Stimulated activated naive CD8-positive, alpha-beta T cell treated with anti-CD3 and anti-CD28 coated beads, Interleukin-15, Interleukin-2, amounts not matched to agents 100 ng/mL and 50 ng/mL, for 24 hours (primary cell): ENCODE results near the gene MICU2.
"Not testable (repeated sequence)": the region's sequence is repeated elsewhere in the genome, so short reads cannot be mapped to it uniquely, and the experiment has no call there.

Experiments
- H3K27ac Mint-ChIP-seq: one replicate; pipeline ENCODE4 v1.8.0; 2021; ENCODE audit warnings: mild to moderate bottlenecking, mixed read lengths
- H3K27me3 Mint-ChIP-seq: one replicate; pipeline ENCODE4 v1.8.0; 2021; ENCODE audit warnings: mixed read lengths
- H3K36me3 Mint-ChIP-seq: one replicate; pipeline ENCODE4 v1.8.0; 2021; ENCODE audit warnings: low read depth, mixed read lengths
- H3K4me1 Mint-ChIP-seq: one replicate; pipeline ENCODE4 v1.8.0; 2021; ENCODE audit warnings: low read depth, mixed read lengths
- H3K4me3 Mint-ChIP-seq: one replicate; pipeline ENCODE4 v1.8.0; 2021; ENCODE audit warnings: mild to moderate bottlenecking, mixed read lengths
- H3K9me3 Mint-ChIP-seq: one replicate; pipeline ENCODE4 v1.8.0; 2021; ENCODE audit warnings: mixed read lengths

The MICU2 gene

GRCh38 chr13:21579754-21580316, 24.1 kb downstream of the MICU2 start:
- Mint-ChIP-seq H3K4me1 (peaks cover 49% of the 10 kb centered on the region), H3K4me3 (peak overlapping the region; percentile 47), H3K27me3 (no peaks in the 10 kb centered on the region), H3K27ac (peak overlapping the region; percentile 32), H3K36me3 (peaks cover 28% of the 10 kb centered on the region), H3K9me3 (peaks cover 6% of the 10 kb centered on the region)

- H3K4me1 Mint-ChIP-seq = peaks cover 60% of the 10 kb centered on the region
These were observed 25.2 kb downstream of the MICU2 start for GRCh38 chr13:21578748-21579147.

GRCh38 chr13:21576426-21576825, 27.5 kb downstream of the MICU2 start:
- H3K4me1 Mint-ChIP-seq = peaks cover 49% of the 10 kb centered on the region
- H3K9me3 Mint-ChIP-seq = no peaks in the 10 kb centered on the region
- H3K27ac Mint-ChIP-seq = no peak overlapping the region
- H3K4me3 Mint-ChIP-seq = no peak overlapping the region
- H3K27me3 Mint-ChIP-seq = no peaks in the 10 kb centered on the region
- peaks cover 16% of the 10 kb centered on the region for H3K36me3 Mint-ChIP-seq

More at GRCh38 chr13:21578748-21579147, 25.2 kb downstream of the MICU2 start:
- no peaks in the 10 kb centered on the region for H3K27me3 Mint-ChIP-seq
- no peak overlapping the region for H3K4me3 Mint-ChIP-seq
- peaks cover 29% of the 10 kb centered on the region for H3K36me3 Mint-ChIP-seq
- H3K27ac Mint-ChIP-seq = no peak overlapping the region
- H3K9me3 Mint-ChIP-seq = peaks cover 5% of the 10 kb centered on the region

- H3K36me3 Mint-ChIP-seq = peaks cover 12% of the 10 kb centered on the region
- H3K27me3 Mint-ChIP-seq = no peaks in the 10 kb centered on the region
- no peaks in the 10 kb centered on the region for H3K9me3 Mint-ChIP-seq
- H3K27ac Mint-ChIP-seq = peak overlapping the region; percentile 22
- H3K4me1 Mint-ChIP-seq = peaks cover 39% of the 10 kb centered on the region
- H3K4me3 Mint-ChIP-seq = no peak overlapping the region
These were observed 29.9 kb downstream of the MICU2 start for GRCh38 chr13:21573920-21574712.

GRCh38 chr13:21569686-21570085, 34.3 kb downstream of the MICU2 start:
- no peaks in the 10 kb centered on the region for H3K27me3 Mint-ChIP-seq
- peaks cover 12% of the 10 kb centered on the region for H3K36me3 Mint-ChIP-seq
- no peak overlapping the region for H3K27ac Mint-ChIP-seq
- peaks cover 30% of the 10 kb centered on the region for H3K4me1 Mint-ChIP-seq
- H3K4me3 Mint-ChIP-seq = no peak overlapping the region
- no peaks in the 10 kb centered on the region for H3K9me3 Mint-ChIP-seq

- Mint-ChIP-seq H3K4me1 (peaks cover 22% of the 10 kb centered on the region), H3K27me3 (no peaks in the 10 kb centered on the region), H3K27ac (no peak overlapping the region), H3K4me3 (no peak overlapping the region), H3K9me3 (no peaks in the 10 kb centered on the region), H3K36me3 (peaks cover 20% of the 10 kb centered on the region)
These were observed 35.1 kb downstream of the MICU2 start for GRCh38 chr13:21568854-21569253.

GRCh38 chr13:21567714-21568113, 36.3 kb downstream of the MICU2 start:
- H3K4me1 Mint-ChIP-seq = peaks cover 20% of the 10 kb centered on the region
- peaks cover 32% of the 10 kb centered on the region for H3K36me3 Mint-ChIP-seq
- H3K4me3 Mint-ChIP-seq = no peak overlapping the region
- no peak overlapping the region for H3K27ac Mint-ChIP-seq
- peaks cover 2% of the 10 kb centered on the region for H3K9me3 Mint-ChIP-seq
- no peaks in the 10 kb centered on the region for H3K27me3 Mint-ChIP-seq

GRCh38 chr13:21557995-21558394, 46.0 kb downstream of the MICU2 start:
- H3K4me1 Mint-ChIP-seq = peaks cover 8% of the 10 kb centered on the region
- H3K4me3 Mint-ChIP-seq = no peak overlapping the region
- H3K36me3 Mint-ChIP-seq = peaks cover 68% of the 10 kb centered on the region
- no peaks in the 10 kb centered on the region for H3K27me3 Mint-ChIP-seq
- peaks cover 4% of the 10 kb centered on the region for H3K9me3 Mint-ChIP-seq
- no peak overlapping the region for H3K27ac Mint-ChIP-seq

- no peaks in the 10 kb centered on the region for H3K27me3 Mint-ChIP-seq
- peaks cover 61% of the 10 kb centered on the region for H3K36me3 Mint-ChIP-seq
- peaks cover 8% of the 10 kb centered on the region for H3K4me1 Mint-ChIP-seq
- H3K27ac Mint-ChIP-seq = no peak overlapping the region
- no peak overlapping the region for H3K4me3 Mint-ChIP-seq
- no peaks in the 10 kb centered on the region for H3K9me3 Mint-ChIP-seq
These were observed 47.9 kb downstream of the MICU2 start for GRCh38 chr13:21556051-21556450.

GRCh38 chr13:21553261-21553660, 50.7 kb downstream of the MICU2 start:
- H3K27ac Mint-ChIP-seq, H3K9me3 Mint-ChIP-seq, H3K4me1 Mint-ChIP-seq, H3K27me3 Mint-ChIP-seq, H3K4me3 Mint-ChIP-seq: not testable (repeated sequence)
- peaks cover 54% of the 10 kb centered on the region for H3K36me3 Mint-ChIP-seq

GRCh38 chr13:21550918-21551317, 53.1 kb downstream of the MICU2 start:
- H3K4me3 Mint-ChIP-seq = no peak overlapping the region
- no peaks in the 10 kb centered on the region for H3K27me3 Mint-ChIP-seq
- H3K27ac Mint-ChIP-seq = no peak overlapping the region
- no peaks in the 10 kb centered on the region for H3K9me3 Mint-ChIP-seq
- H3K36me3 Mint-ChIP-seq = peaks cover 41% of the 10 kb centered on the region
- H3K4me1 Mint-ChIP-seq = peaks cover 7% of the 10 kb centered on the region

GRCh38 chr13:21549633-21550032, 54.3 kb downstream of the MICU2 start:
- Mint-ChIP-seq H3K4me3 (no peak overlapping the region), H3K9me3 (no peaks in the 10 kb centered on the region), H3K4me1 (peaks cover 9% of the 10 kb centered on the region), H3K36me3 (peaks cover 46% of the 10 kb centered on the region), H3K27ac (no peak overlapping the region), H3K27me3 (no peaks in the 10 kb centered on the region)

- Mint-ChIP-seq H3K4me1 (peaks cover 17% of the 10 kb centered on the region), H3K27me3 (no peaks in the 10 kb centered on the region), H3K4me3 (no peak overlapping the region), H3K9me3 (no peaks in the 10 kb centered on the region), H3K36me3 (peaks cover 43% of the 10 kb centered on the region), H3K27ac (no peak overlapping the region)
These were observed 55.4 kb downstream of the MICU2 start for GRCh38 chr13:21548577-21548976.

- Mint-ChIP-seq H3K27ac (no peak overlapping the region), H3K4me3 (no peak overlapping the region), H3K27me3 (no peaks in the 10 kb centered on the region), H3K36me3 (peaks cover 30% of the 10 kb centered on the region), H3K4me1 (peaks cover 22% of the 10 kb centered on the region), H3K9me3 (no peaks in the 10 kb centered on the region)
These were observed 57.6 kb downstream of the MICU2 start for GRCh38 chr13:21546372-21546771.

GRCh38 chr13:21544515-21544914, 59.5 kb downstream of the MICU2 start:
- Mint-ChIP-seq H3K4me1 (peaks cover 29% of the 10 kb centered on the region), H3K36me3 (peaks cover 23% of the 10 kb centered on the region), H3K27me3 (no peaks in the 10 kb centered on the region), H3K27ac (no peak overlapping the region), H3K9me3 (no peaks in the 10 kb centered on the region), H3K4me3 (no peak overlapping the region)

- Mint-ChIP-seq H3K4me1 (peaks cover 29% of the 10 kb centered on the region), H3K36me3 (peaks cover 34% of the 10 kb centered on the region), H3K4me3 (no peak overlapping the region), H3K27me3 (no peaks in the 10 kb centered on the region), H3K9me3 (no peaks in the 10 kb centered on the region), H3K27ac (no peak overlapping the region)
These were observed 61.4 kb downstream of the MICU2 start for GRCh38 chr13:21542563-21542962.
